ENCODE results near the gene PTPRK. TPM values are rescaled to one million over a fixed set of nuclear protein-coding genes. Genes with fewer than 3 reads are reported as not detected.

Gene PTPRK
- total RNA-seq, 4 donors from 2014 or later: 40.1 to 82.0 (median 57.6) TPM

DNA sequence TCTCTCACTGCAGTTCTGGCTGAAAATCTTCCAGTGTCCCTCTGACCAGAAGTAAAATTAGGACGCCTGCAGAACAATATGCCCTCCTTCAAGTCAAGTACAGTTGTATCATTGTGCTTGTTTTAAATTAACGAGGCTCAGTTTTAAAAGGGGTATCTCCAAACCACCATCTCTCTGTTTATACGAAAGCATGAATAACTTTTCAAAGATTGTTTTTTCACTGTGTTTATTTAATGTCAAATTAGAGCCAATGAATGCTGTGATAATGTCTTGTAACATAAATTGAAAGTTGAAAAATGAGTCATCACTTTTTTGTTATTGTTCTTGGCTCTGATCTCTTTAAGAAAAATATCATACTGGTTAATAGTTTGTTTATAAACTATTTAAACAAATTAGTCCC lies 388.8 kb downstream of the PTPRK start:
- 53% methylated on average over 3 of the region's 3 CpGs for WGBS
- peaks cover 13% of the 10 kb centered on the region for H3K4me1 ChIP-seq
- H3K4me3 ChIP-seq: no peak overlapping the region
- TF ChIP-seq POLR2AphosphoS5 (IDR thresholded peaks at IDR 0.05) (no peak), POLR2A (IDR thresholded peaks at IDR 0.05) (no peak), EP300 (IDR thresholded peaks at IDR 0.05) (no peak)
- TF ChIP-seq, protein P1, sequence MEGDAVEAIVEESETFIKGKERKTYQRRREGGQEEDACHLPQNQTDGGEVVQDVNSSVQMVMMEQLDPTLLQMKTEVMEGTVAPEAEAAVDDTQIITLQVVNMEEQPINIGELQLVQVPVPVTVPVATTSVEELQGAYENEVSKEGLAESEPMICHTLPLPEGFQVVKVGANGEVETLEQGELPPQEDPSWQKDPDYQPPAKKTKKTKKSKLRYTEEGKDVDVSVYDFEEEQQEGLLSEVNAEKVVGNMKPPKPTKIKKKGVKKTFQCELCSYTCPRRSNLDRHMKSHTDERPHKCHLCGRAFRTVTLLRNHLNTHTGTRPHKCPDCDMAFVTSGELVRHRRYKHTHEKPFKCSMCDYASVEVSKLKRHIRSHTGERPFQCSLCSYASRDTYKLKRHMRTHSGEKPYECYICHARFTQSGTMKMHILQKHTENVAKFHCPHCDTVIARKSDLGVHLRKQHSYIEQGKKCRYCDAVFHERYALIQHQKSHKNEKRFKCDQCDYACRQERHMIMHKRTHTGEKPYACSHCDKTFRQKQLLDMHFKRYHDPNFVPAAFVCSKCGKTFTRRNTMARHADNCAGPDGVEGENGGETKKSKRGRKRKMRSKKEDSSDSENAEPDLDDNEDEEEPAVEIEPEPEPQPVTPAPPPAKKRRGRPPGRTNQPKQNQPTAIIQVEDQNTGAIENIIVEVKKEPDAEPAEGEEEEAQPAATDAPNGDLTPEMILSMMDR (IDR thresholded peaks at IDR 0.05): no peak
- H3K27me3 ChIP-seq: no peaks in the 10 kb centered on the region
- H3K36me3 ChIP-seq: no peaks in the 10 kb centered on the region
- DNase-seq (ENCODE audit: low spot score in 2 of 2): no peak
- no peaks in the 10 kb centered on the region for H3K9me3 ChIP-seq
- no peak overlapping the region for H3K27ac ChIP-seq

DNA sequence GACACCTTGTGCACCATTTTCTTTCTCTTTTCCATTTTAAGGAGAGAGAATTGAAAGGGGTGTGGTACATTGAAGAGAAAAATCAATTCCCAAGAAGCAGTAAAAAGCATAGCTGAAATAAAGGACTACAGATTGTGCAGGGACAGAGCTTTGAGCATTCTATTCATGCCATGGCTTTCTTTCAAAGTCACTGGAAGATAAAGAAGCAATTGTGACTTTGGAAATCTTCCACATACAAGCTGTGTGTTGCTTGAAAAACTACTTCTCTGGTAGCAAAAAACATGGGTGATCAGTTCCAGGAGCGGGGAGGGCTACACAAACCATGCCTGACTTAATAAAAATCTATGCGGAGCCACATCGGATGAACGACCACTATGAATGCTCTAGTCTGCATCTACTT lies 389.4 kb downstream of the PTPRK start:
- WGBS: 86% methylated on average over 4 of the region's 4 CpGs
- no peak for TF ChIP-seq POLR2A (IDR thresholded peaks at IDR 0.05)
- TF ChIP-seq POLR2AphosphoS5 (IDR thresholded peaks at IDR 0.05): no peak
- TF ChIP-seq EP300 (IDR thresholded peaks at IDR 0.05): no peak
- TF ChIP-seq, protein P1 (IDR thresholded peaks at IDR 0.05): no peak
- H3K4me1 ChIP-seq: peaks cover 13% of the 10 kb centered on the region
- H3K27ac ChIP-seq: no peak overlapping the region
- no peak overlapping the region for H3K4me3 ChIP-seq
- no peaks in the 10 kb centered on the region for H3K9me3 ChIP-seq
- DNase-seq (ENCODE audit: low spot score in 2 of 2): no peak
- no peaks in the 10 kb centered on the region for H3K27me3 ChIP-seq
- no peaks in the 10 kb centered on the region for H3K36me3 ChIP-seq

DNA sequence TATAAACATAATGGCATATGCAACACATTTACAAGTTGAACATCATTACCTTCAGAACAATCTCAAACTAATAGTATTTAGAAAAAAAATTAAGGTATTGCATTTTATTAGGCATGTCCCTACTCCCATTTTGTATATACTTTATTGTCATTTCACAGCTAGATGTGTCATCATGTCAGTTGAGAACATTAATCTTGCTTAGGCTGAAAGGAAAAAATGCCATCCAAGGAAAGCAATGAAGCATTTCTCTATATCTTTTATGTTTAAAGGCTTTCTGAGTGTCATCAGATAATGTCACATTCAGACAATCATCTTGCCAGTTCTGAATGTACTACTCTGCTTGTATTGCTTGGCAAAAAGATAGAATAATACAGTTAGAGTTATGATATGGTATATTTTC lies 390.7 kb downstream of the PTPRK start:
- no peak for DNase-seq (ENCODE audit: low spot score in 2 of 2)
- Histone ChIP-seq H3K4me1 (peaks cover 7% of the 10 kb centered on the region), H3K27ac (no peak overlapping the region), H3K27me3 (no peaks in the 10 kb centered on the region), H3K9me3 (no peaks in the 10 kb centered on the region), H3K4me3 (no peak overlapping the region), H3K36me3 (no peaks in the 10 kb centered on the region)
- TF ChIP-seq, protein P1 (IDR thresholded peaks at IDR 0.05): no peak
- TF ChIP-seq EP300 (IDR thresholded peaks at IDR 0.05) (no peak), POLR2AphosphoS5 (IDR thresholded peaks at IDR 0.05) (no peak), POLR2A (IDR thresholded peaks at IDR 0.05) (no peak)

DNA sequence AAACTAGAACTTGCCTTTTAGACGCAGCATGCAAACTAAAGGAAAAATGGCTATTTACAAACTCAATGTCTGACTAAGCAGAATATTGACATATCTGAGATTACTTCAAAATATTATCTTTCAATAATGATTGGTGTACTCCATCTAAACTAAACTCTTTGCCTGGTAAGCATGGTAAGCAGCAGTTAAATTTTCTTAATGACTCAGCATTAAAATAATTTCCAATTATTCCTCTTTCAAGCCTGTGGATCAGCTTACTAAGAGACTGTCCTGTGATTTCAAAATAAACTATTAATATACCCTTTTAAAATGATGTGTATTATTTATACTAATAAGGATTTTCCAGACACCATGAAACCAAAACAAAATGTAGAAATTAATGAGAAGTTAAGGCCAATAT lies 392.7 kb downstream of the PTPRK start:
- no peak overlapping the region for H3K4me3 ChIP-seq
- no peaks in the 10 kb centered on the region for H3K9me3 ChIP-seq
- 100% methylated on average over 1 of the region's 1 CpG for WGBS
- H3K27ac ChIP-seq: no peak overlapping the region
- DNase-seq (ENCODE audit: low spot score in 2 of 2): no peak
- no peaks in the 10 kb centered on the region for H3K27me3 ChIP-seq
- H3K4me1 ChIP-seq: peaks cover 7% of the 10 kb centered on the region
- TF ChIP-seq POLR2A (IDR thresholded peaks at IDR 0.05): no peak
- TF ChIP-seq, protein P1 (IDR thresholded peaks at IDR 0.05): no peak
- TF ChIP-seq EP300 (IDR thresholded peaks at IDR 0.05): no peak
- no peak for TF ChIP-seq POLR2AphosphoS5 (IDR thresholded peaks at IDR 0.05)
- no peaks in the 10 kb centered on the region for H3K36me3 ChIP-seq

DNA sequence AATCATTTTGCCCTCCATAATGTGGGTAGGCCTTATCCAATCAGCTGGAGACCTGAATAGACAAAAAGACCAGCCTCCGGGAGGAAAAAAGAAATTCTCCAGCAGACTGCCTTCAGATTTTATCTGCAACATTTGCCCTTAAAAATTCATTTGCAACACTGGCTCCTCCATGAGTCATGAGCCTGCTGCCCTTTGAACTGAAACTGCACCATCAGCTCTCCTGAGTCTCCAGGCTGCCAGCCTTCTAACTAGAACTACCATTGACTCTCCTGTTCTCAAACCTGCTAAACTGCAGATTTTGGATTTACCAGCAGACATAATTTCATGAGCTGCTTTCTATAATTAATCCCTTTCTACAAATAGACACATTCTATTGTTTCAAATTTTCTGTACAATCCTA lies 395.7 kb downstream of the PTPRK start:
- H3K27ac ChIP-seq: no peak overlapping the region
- H3K36me3 ChIP-seq: no peaks in the 10 kb centered on the region
- DNase-seq (ENCODE audit: low spot score in 2 of 2): no peak
- WGBS: 83% methylated on average over 1 of the region's 1 CpG
- no peaks in the 10 kb centered on the region for H3K4me1 ChIP-seq
- H3K27me3 ChIP-seq: no peaks in the 10 kb centered on the region
- H3K4me3 ChIP-seq: no peak overlapping the region
- H3K9me3 ChIP-seq: no peaks in the 10 kb centered on the region
- TF ChIP-seq EP300 (IDR thresholded peaks at IDR 0.05): no peak
- TF ChIP-seq, protein P1 (IDR thresholded peaks at IDR 0.05): no peak
- no peak for TF ChIP-seq POLR2A (IDR thresholded peaks at IDR 0.05)
- TF ChIP-seq POLR2AphosphoS5 (IDR thresholded peaks at IDR 0.05): no peak

Measured in suprapubic skin (tissue), 4 donors.